WTC11 (cell line): ENCODE measurements around the gene MRM3.
"Not testable (repeated sequence)": the region's sequence is repeated elsewhere in the genome, so short reads cannot be mapped to it uniquely, and the experiment has no call there.

ENCODE experiments used
- ATF6 ChIP-seq: sonication (generic); formaldehyde crosslinking; IDR thresholded peaks from 2 replicates; pipeline ENCODE4 v1.8.1; 2023; ENCODE audit warnings: mild to moderate bottlenecking, missing genetic modification reagents
- PREB ChIP-seq: sonication (generic); formaldehyde crosslinking; IDR thresholded peaks from 2 replicates; pipeline ENCODE4 v1.8.1; 2022; ENCODE audit warnings: mild to moderate bottlenecking, missing genetic modification reagents, moderate library complexity, borderline replicate concordance
- SP1 ChIP-seq: sonication (generic); formaldehyde crosslinking; conservative IDR thresholded peaks from 2 replicates; pipeline ENCODE4 v1.8.1; 2022; ENCODE audit warnings: missing genetic modification reagents
- TF ChIP-seq, protein P1 (sequence below): fragments of 200-600 bp; IDR thresholded peaks from 2 replicates; pipeline ENCODE4 v1.8.0; 2022; ENCODE audit warnings: antibody characterized with exemption

DNA sequence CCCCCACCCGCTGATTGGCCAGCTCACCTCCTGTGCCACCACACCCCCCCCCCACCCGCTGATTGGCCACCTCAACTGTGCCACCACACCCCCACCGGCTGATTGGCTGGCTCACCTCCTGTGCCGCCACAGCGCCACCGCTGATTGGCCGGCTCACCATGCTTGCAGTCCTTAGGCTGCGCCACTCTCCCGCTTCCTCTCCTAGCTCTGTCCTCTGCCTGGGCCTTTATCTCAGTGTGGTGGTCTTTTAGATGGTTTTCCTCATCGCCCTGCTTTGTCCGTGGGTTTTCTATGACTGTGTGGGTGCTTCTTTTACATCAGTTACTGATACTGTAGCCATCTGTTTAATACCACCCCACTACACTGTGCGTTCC lies 8.7 kb downstream of the MRM3 start:
- not testable (repeated sequence) for TF ChIP-seq ATF6; SP1 (CRISPR knock-in tag); PREB (CRISPR knock-in tag)
- TF ChIP-seq, protein P1, sequence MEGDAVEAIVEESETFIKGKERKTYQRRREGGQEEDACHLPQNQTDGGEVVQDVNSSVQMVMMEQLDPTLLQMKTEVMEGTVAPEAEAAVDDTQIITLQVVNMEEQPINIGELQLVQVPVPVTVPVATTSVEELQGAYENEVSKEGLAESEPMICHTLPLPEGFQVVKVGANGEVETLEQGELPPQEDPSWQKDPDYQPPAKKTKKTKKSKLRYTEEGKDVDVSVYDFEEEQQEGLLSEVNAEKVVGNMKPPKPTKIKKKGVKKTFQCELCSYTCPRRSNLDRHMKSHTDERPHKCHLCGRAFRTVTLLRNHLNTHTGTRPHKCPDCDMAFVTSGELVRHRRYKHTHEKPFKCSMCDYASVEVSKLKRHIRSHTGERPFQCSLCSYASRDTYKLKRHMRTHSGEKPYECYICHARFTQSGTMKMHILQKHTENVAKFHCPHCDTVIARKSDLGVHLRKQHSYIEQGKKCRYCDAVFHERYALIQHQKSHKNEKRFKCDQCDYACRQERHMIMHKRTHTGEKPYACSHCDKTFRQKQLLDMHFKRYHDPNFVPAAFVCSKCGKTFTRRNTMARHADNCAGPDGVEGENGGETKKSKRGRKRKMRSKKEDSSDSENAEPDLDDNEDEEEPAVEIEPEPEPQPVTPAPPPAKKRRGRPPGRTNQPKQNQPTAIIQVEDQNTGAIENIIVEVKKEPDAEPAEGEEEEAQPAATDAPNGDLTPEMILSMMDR = not testable (repeated sequence)
